NB4 (cell line): ENCODE results near the gene C3AR1.

ENCODE experiments used
- DNase-seq: peaks from one replicate; pipeline ENCODE4 v3.0.0; 2010; ENCODE audit warnings: low read depth
- H3K4me3 ChIP-seq: one replicate; pipeline ENCODE4 v1.5.1; 2011; ENCODE audit warnings: mild to moderate bottlenecking, low read depth, low read length, moderate library complexity
- MAX ChIP-seq: IDR thresholded peaks from 2 replicates; pipeline ENCODE4 v1.6.1; 2011; ENCODE audit warnings: low read depth, low read length
- MYC ChIP-seq: IDR thresholded peaks from 2 replicates; pipeline ENCODE4 v1.6.1; 2011; ENCODE audit warnings: low read depth, low read length
- POLR2A ChIP-seq: IDR thresholded peaks from 2 replicates; pipeline ENCODE4 v1.6.1; 2011; ENCODE audit warnings: mild to moderate bottlenecking; ENCODE audit not compliant: insufficient read length; ENCODE audit errors: extremely low read depth
- TF ChIP-seq, protein P1 (sequence below): IDR thresholded peaks from one replicate; pipeline ENCODE4 v1.5.1; 2012; ENCODE audit warnings: low read depth, low read length

Gene C3AR1

DNA sequence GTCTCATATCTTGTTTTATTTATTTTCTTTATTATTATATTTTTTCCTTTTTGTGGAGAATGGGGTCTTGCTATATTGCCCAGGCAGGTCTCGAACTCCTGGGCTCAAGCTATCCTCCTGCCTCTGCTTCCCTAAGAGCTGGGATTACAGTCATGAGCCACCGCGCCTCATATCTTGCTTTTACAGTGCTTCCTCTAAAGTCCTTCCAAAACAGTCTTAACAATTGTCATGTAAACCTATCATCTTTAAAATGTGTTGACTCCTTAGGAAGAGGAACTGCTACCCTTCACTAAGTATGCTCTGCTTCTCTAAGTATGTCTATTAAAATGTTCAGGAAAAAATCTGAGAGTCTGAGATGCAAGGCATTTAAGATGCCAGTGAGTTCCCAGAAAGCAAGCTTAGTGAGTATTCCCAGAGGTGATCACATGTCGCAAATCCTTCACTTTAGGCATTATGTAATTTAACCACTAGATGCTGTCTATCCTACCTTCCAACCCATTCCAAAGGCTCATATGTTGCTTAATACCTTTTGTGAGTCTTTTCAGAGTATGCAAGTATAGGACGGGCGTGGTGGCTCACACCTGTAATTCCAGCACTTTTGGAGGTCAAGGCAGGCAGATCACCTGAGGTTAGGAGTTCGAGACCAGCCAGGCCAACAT is 53.4 kb downstream of the C3AR1 start:
- no peak overlapping the region for H3K4me3 ChIP-seq
- TF ChIP-seq MAX (no peak), POLR2A (no peak), MYC (no peak)
- TF ChIP-seq, protein P1, sequence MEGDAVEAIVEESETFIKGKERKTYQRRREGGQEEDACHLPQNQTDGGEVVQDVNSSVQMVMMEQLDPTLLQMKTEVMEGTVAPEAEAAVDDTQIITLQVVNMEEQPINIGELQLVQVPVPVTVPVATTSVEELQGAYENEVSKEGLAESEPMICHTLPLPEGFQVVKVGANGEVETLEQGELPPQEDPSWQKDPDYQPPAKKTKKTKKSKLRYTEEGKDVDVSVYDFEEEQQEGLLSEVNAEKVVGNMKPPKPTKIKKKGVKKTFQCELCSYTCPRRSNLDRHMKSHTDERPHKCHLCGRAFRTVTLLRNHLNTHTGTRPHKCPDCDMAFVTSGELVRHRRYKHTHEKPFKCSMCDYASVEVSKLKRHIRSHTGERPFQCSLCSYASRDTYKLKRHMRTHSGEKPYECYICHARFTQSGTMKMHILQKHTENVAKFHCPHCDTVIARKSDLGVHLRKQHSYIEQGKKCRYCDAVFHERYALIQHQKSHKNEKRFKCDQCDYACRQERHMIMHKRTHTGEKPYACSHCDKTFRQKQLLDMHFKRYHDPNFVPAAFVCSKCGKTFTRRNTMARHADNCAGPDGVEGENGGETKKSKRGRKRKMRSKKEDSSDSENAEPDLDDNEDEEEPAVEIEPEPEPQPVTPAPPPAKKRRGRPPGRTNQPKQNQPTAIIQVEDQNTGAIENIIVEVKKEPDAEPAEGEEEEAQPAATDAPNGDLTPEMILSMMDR: no peak
- no peak for DNase-seq

GRCh38 chr12:8011331-8011730 is 54.8 kb downstream of the C3AR1 start:
- TF ChIP-seq MYC (no peak), MAX (no peak), POLR2A (no peak)
- TF ChIP-seq, protein P1: no peak
- no peak for DNase-seq
- no peak overlapping the region for H3K4me3 ChIP-seq
